Measurements from ENCODE around the gene TAC4.

TAC4 gene, protein sequence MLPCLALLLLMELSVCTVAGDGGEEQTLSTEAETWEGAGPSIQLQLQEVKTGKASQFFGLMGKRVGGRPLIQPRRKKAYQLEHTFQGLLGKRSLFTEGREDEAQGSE

DNA sequence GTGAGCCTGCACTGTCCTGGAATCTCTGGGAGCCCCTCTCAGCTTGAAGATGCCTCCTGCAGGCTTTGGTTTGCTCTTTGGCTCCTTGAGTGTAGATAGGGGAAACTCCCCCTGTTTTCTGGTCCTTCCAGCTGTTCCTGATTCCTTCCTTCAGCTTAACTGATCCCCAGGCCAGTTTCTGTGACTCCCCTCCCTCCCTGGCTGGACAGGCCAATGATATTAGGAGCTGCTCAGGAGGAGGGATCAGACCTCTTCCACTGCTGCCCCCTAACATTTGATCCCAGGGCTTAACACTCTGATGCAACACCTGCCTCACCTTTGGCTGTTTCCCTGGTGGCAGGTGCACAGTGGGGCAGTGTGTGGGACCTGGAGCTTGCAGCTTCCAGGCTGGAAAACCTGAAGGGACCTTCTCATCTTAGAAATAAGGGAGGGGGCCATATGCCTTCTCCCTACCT lies at the start of gene TAC4:
TSS of gene TAC4 (minus strand) at position 51 of the 455 bp plus-strand sequence. CDS start 52 bp downstream, outside the sequence.
- Histone ChIP-seq H3K4me3 (no peak within 1 kb of the TSS), H3K9me3 (ENCODE audit: low read depth, low read length) (no peaks in the 10 kb centered on the region), H3K27ac (no peak within 1 kb of the TSS), H3K36me3 (ENCODE audit: insufficient read depth, low read length) (no peaks in the 10 kb centered on the region), H3K9ac (ENCODE audit: insufficient read length) (no peak within 1 kb of the TSS)
- no peak for DNase-seq (ENCODE audit: low read depth, low spot score)
- no peak for TF ChIP-seq POLR2AphosphoS5 (IDR thresholded peaks at IDR 0.05; ENCODE audit: borderline replicate concordance, low read depth, low read length)
- TF ChIP-seq EZH2 (IDR thresholded peaks at IDR 0.05): no peak
- TF ChIP-seq FOXP2 (optimal IDR thresholded peaks at IDR 0.05; ENCODE audit: control extremely low read depth, extremely low read length, insufficient read depth): no peak

- TF ChIP-seq EZH2 (IDR thresholded peaks at IDR 0.05): no peak
- no peak for TF ChIP-seq POLR2AphosphoS5 (IDR thresholded peaks at IDR 0.05; ENCODE audit: borderline replicate concordance, low read depth, low read length)
- TF ChIP-seq FOXP2 (optimal IDR thresholded peaks at IDR 0.05; ENCODE audit: control extremely low read depth, extremely low read length, insufficient read depth): no peak
- no peak overlapping the region for H3K4me3 ChIP-seq
- no peak overlapping the region for H3K27ac ChIP-seq
- H3K36me3 ChIP-seq (ENCODE audit: insufficient read depth, low read length): no peaks in the 10 kb centered on the region
- DNase-seq (ENCODE audit: low read depth, low spot score): no peak
- no peak overlapping the region for H3K9ac ChIP-seq (ENCODE audit: insufficient read length)
- no peaks in the 10 kb centered on the region for H3K9me3 ChIP-seq (ENCODE audit: low read depth, low read length)
Measured at GRCh38 chr17:49896860-49897259, 49.0 kb upstream of the TAC4 start.

DNA sequence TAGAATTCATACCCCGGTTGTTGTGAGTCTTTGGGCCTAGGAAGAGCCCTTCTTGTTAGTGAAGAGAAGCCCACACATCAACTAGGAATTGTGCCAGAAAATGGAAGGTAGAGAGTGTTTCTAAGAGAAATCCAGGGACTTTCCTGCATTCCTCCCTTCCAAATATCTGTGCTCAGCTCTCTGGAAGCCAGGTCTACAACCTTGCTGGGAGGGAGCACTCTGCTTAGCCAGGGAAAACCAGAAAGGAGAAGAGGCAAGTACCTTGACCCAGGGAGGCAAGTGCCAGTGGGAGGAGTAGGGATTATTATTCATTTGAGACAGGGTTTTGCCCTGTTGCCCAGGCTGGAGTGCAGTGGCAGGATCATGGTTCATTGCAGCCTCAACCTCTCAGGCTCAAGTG lies 48.4 kb upstream of the TAC4 start:
- DNase-seq (ENCODE audit: low read depth, low spot score): no peak
- Histone ChIP-seq H3K27ac (no peak overlapping the region), H3K9me3 (ENCODE audit: low read depth, low read length) (no peaks in the 10 kb centered on the region), H3K36me3 (ENCODE audit: insufficient read depth, low read length) (no peaks in the 10 kb centered on the region), H3K9ac (ENCODE audit: insufficient read length) (no peak overlapping the region), H3K4me3 (no peak overlapping the region)
- TF ChIP-seq POLR2AphosphoS5 (IDR thresholded peaks at IDR 0.05; ENCODE audit: borderline replicate concordance, low read depth, low read length): no peak
- TF ChIP-seq FOXP2 (optimal IDR thresholded peaks at IDR 0.05; ENCODE audit: control extremely low read depth, extremely low read length, insufficient read depth): no peak
- TF ChIP-seq EZH2 (IDR thresholded peaks at IDR 0.05): no peak

GRCh38 chr17:49895812-49896211 lies 47.9 kb upstream of the TAC4 start:
- Histone ChIP-seq H3K27ac (no peak overlapping the region), H3K9me3 (ENCODE audit: low read depth, low read length) (no peaks in the 10 kb centered on the region), H3K36me3 (ENCODE audit: insufficient read depth, low read length) (no peaks in the 10 kb centered on the region), H3K4me3 (no peak overlapping the region), H3K9ac (ENCODE audit: insufficient read length) (no peak overlapping the region)
- no peak for DNase-seq (ENCODE audit: low read depth, low spot score)
- no peak for TF ChIP-seq EZH2 (IDR thresholded peaks at IDR 0.05)
- no peak for TF ChIP-seq POLR2AphosphoS5 (IDR thresholded peaks at IDR 0.05; ENCODE audit: borderline replicate concordance, low read depth, low read length)
- TF ChIP-seq FOXP2 (optimal IDR thresholded peaks at IDR 0.05; ENCODE audit: control extremely low read depth, extremely low read length, insufficient read depth): no peak

DNA sequence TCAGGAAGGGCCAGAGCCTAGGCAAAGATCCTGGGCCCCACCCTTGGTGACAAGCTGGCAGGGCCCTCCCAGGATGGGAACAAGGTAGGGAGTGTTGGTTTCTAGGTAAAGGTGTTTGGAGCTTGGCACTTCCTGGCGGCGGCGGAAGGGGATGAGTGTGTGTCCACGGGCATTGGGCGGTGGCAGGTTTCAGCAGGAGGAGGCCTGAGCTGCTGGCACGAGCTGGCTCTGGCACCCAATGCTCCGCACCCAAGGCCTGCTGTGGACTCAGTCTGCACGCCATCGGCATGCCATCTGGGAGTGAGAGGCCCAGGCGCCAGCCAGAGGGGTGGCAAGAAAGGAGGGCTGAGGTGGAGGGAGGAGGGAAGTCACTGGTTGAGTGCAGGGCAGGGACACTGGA lies 46.9 kb upstream of the TAC4 start:
- DNase-seq (ENCODE audit: low read depth, low spot score): no peak
- no peak for TF ChIP-seq POLR2AphosphoS5 (IDR thresholded peaks at IDR 0.05; ENCODE audit: borderline replicate concordance, low read depth, low read length)
- no peak for TF ChIP-seq EZH2 (IDR thresholded peaks at IDR 0.05)
- TF ChIP-seq FOXP2 (optimal IDR thresholded peaks at IDR 0.05; ENCODE audit: control extremely low read depth, extremely low read length, insufficient read depth): no peak
- Histone ChIP-seq H3K9ac (ENCODE audit: insufficient read length) (no peak overlapping the region), H3K36me3 (ENCODE audit: insufficient read depth, low read length) (no peaks in the 10 kb centered on the region), H3K27ac (no peak overlapping the region), H3K9me3 (ENCODE audit: low read depth, low read length) (no peaks in the 10 kb centered on the region), H3K4me3 (no peak overlapping the region)

- Histone ChIP-seq H3K9ac (ENCODE audit: insufficient read length) (no peak overlapping the region), H3K9me3 (ENCODE audit: low read depth, low read length) (no peaks in the 10 kb centered on the region), H3K4me3 (no peak overlapping the region), H3K27ac (no peak overlapping the region), H3K36me3 (ENCODE audit: insufficient read depth, low read length) (no peaks in the 10 kb centered on the region)
- no peak for DNase-seq (ENCODE audit: low read depth, low spot score)
- TF ChIP-seq EZH2 (IDR thresholded peaks at IDR 0.05) (no peak), POLR2AphosphoS5 (IDR thresholded peaks at IDR 0.05; ENCODE audit: borderline replicate concordance, low read depth, low read length) (no peak), FOXP2 (optimal IDR thresholded peaks at IDR 0.05; ENCODE audit: control extremely low read depth, extremely low read length, insufficient read depth) (no peak)
Measured at GRCh38 chr17:49891694-49892389, 44.0 kb upstream of the TAC4 start.

- no peak overlapping the region for H3K9ac ChIP-seq (ENCODE audit: insufficient read length)
- no peak overlapping the region for H3K4me3 ChIP-seq
- no peaks in the 10 kb centered on the region for H3K9me3 ChIP-seq (ENCODE audit: low read depth, low read length)
- no peak for TF ChIP-seq EZH2 (IDR thresholded peaks at IDR 0.05)
- no peak for TF ChIP-seq FOXP2 (optimal IDR thresholded peaks at IDR 0.05; ENCODE audit: control extremely low read depth, extremely low read length, insufficient read depth)
- no peak for TF ChIP-seq POLR2AphosphoS5 (IDR thresholded peaks at IDR 0.05; ENCODE audit: borderline replicate concordance, low read depth, low read length)
- H3K27ac ChIP-seq: no peak overlapping the region
- DNase-seq (ENCODE audit: low read depth, low spot score): no peak
- H3K36me3 ChIP-seq (ENCODE audit: insufficient read depth, low read length): no peaks in the 10 kb centered on the region
Measured at GRCh38 chr17:49891271-49891670, 43.4 kb upstream of the TAC4 start.

- no peak overlapping the region for H3K9ac ChIP-seq (ENCODE audit: insufficient read length)
- H3K36me3 ChIP-seq (ENCODE audit: insufficient read depth, low read length): no peaks in the 10 kb centered on the region
- no peaks in the 10 kb centered on the region for H3K9me3 ChIP-seq (ENCODE audit: low read depth, low read length)
- no peak overlapping the region for H3K4me3 ChIP-seq
- no peak for DNase-seq (ENCODE audit: low read depth, low spot score)
- TF ChIP-seq EZH2 (IDR thresholded peaks at IDR 0.05) (no peak), FOXP2 (optimal IDR thresholded peaks at IDR 0.05; ENCODE audit: control extremely low read depth, extremely low read length, insufficient read depth) (no peak), POLR2AphosphoS5 (IDR thresholded peaks at IDR 0.05; ENCODE audit: borderline replicate concordance, low read depth, low read length) (no peak)
- no peak overlapping the region for H3K27ac ChIP-seq
Measured at GRCh38 chr17:49890852-49891251, 43.0 kb upstream of the TAC4 start.
